B cell (primary cell): Measurements from ENCODE around the gene POLR3G. TPM values are rescaled to one million over a fixed set of nuclear protein-coding genes. Genes with fewer than 3 reads are reported as not detected.

Experiments used
- ATAC-seq: fragments of 200-7000 bp; cut with Tn5 transposase; one replicate; pipeline ENCODE4 v1.10.0; 2021; ENCODE audit warnings: low read depth, mild to moderate bottlenecking, moderate number of reproducible peaks, moderate library complexity
- CTCF ChIA-PET: fragments of 350-600 bp; sonication (Branson Sonifier 250); formaldehyde crosslinking; loops from one replicate; lab custom pipeline; 2021; ENCODE audit warnings: antibody characterized with exemption, inconsistent platforms; lab: Charles Lee
- POLR2A ChIA-PET: fragments of 350-600 bp; sonication (Branson Sonifier 250); formaldehyde crosslinking; loops from one replicate; lab custom pipeline; 2021; ENCODE audit warnings: antibody characterized with exemption; lab: Charles Lee
- DNase-seq: peaks from one replicate; pipeline ENCODE4 v3.0.0; 2013
- H2AFZ ChIP-seq: 2 replicates; pipeline ENCODE4 v1.6.1; 2012; ENCODE audit warnings: mild to moderate bottlenecking, low read depth, low read length; ENCODE audit not compliant: insufficient read depth, poor library complexity, severe bottlenecking
- H3K27ac ChIP-seq, 2 donors: 1 replicate in 1 of 2; 2 replicates in 1 of 2; pipeline ENCODE4 v1.5.1; 2012 to 2013; ENCODE audit warnings: low read length in 2 of 2, mild to moderate bottlenecking in 2 of 2, moderate library complexity in 1 of 2
- H3K27me3 ChIP-seq, 4 experiments: fragments of 200-600 bp in 1 of 4; sonication (generic) in 1 of 4; replicated peaks in 1 of 4; 1 replicate in 2 of 4; 2 replicates in 2 of 4; pipeline versions ENCODE4 v1.6.1 to v1.7.0; 2013 to 2016; ENCODE audit warnings: low read length in 3 of 4, mild to moderate bottlenecking in 2 of 4, mixed read lengths in 1 of 4, moderate library complexity in 1 of 4; ENCODE audit not compliant: insufficient read depth in 4 of 4, control insufficient read depth in 3 of 4; ENCODE audit errors: control extremely low read depth in 1 of 4
- H3K36me3 ChIP-seq, 2 experiments: replicated peaks in 1 of 2; 1 replicate in 1 of 2; 2 replicates in 1 of 2; pipeline versions ENCODE4 v1.6.1 to v1.7.1; 2013; ENCODE audit warnings: low read length in 1 of 2; ENCODE audit not compliant: insufficient read depth in 2 of 2, control insufficient read depth in 1 of 2; ENCODE audit errors: control extremely low read depth in 1 of 2, extremely low read depth in 1 of 2
- H3K4me1 ChIP-seq, 2 donors: fragments of 200-600 bp in 1 of 2; sonication (generic) in 1 of 2; 1 replicate in 1 of 2; 2 replicates in 1 of 2; pipeline versions ENCODE4 v1.5.1 to v1.6.1; 2013 to 2017; ENCODE audit warnings: low read length in 2 of 2; ENCODE audit not compliant: control insufficient read depth in 2 of 2, insufficient read depth in 2 of 2
- H3K4me2 ChIP-seq: replicated peaks from 2 replicates; pipeline ENCODE3; 2012; ENCODE audit warnings: mild to moderate bottlenecking, low read depth, low read length; ENCODE audit not compliant: poor library complexity, severe bottlenecking
- H3K4me3 ChIP-seq, 5 experiments: fragments of 200-600 bp in 1 of 5; sonication (generic) in 1 of 5; 1 replicate in 3 of 5; 2 replicates in 2 of 5; pipeline versions ENCODE4 v1.5.1 to v1.7.0; 2011 to 2016; ENCODE audit warnings: low read length in 4 of 5, mild to moderate bottlenecking in 4 of 5, low read depth in 2 of 5, control low read depth in 1 of 5, moderate library complexity in 1 of 5; ENCODE audit not compliant: insufficient read depth in 1 of 5; ENCODE audit errors: control extremely low read depth in 1 of 5, extremely low read depth in 1 of 5
- H3K79me2 ChIP-seq: fragments of 200-600 bp; sonication (generic); one replicate; pipeline ENCODE4 v1.6.0; 2016; ENCODE audit warnings: low read length; ENCODE audit not compliant: control insufficient read depth, insufficient read depth
- H3K9ac ChIP-seq: fragments of 200-600 bp; sonication (generic); 2 replicates; pipeline ENCODE4 v1.6.1; 2017; ENCODE audit warnings: mild to moderate bottlenecking, low read length, moderate library complexity
- H3K9me3 ChIP-seq, 3 donors: one replicate each; pipeline versions ENCODE4 v1.6.1 to v1.7.1; 2013; ENCODE audit warnings: low read length in 2 of 3; ENCODE audit not compliant: control insufficient read depth in 2 of 3, insufficient read depth in 1 of 3; ENCODE audit errors: control extremely low read depth in 1 of 3
- H4K20me1 ChIP-seq: 2 replicates; pipeline ENCODE4 v1.6.0; 2012; ENCODE audit warnings: mild to moderate bottlenecking, low read length; ENCODE audit not compliant: insufficient read depth, control insufficient read depth, poor library complexity, severe bottlenecking
- H3K27ac Mint-ChIP-seq: one replicate; pipeline ENCODE4 v1.8.0; 2021; ENCODE audit warnings: mixed read lengths
- H3K27me3 Mint-ChIP-seq: one replicate; pipeline ENCODE4 v1.8.0; 2021; ENCODE audit warnings: mixed read lengths
- H3K4me1 Mint-ChIP-seq: one replicate; pipeline ENCODE4 v1.8.0; 2021; ENCODE audit warnings: mixed read lengths
- H3K4me3 Mint-ChIP-seq: one replicate; pipeline ENCODE4 v1.8.0; 2021; ENCODE audit warnings: mixed read lengths
- H3K9me3 Mint-ChIP-seq: one replicate; pipeline ENCODE4 v1.8.0; 2022; ENCODE audit warnings: mixed read lengths; ENCODE audit not compliant: insufficient read depth
- CTCF ChIP-seq: fragments of 200-600 bp; IDR thresholded peaks from one replicate; pipeline ENCODE4 v1.8.0; 2022; ENCODE audit warnings: antibody characterized with exemption, mild to moderate bottlenecking
- EZH2 ChIP-seq: IDR thresholded peaks from 2 replicates; pipeline ENCODE4 v1.6.1; 2012; ENCODE audit warnings: borderline replicate concordance, low read depth, mild to moderate bottlenecking, moderate library complexity, low read length; ENCODE audit not compliant: insufficient read depth, poor library complexity, severe bottlenecking
- WGBS: methylation state at CpG from one replicate; pipeline ENCODE4 v1.1.5; 2013; ENCODE audit warnings: missing lambda C conversion rate; ENCODE audit not compliant: insufficient coverage; 5-methylcytosine and 5-hydroxymethylcytosine counted together
- intact Hi-C: fragments of 100-400 bp; cut with micrococcal nuclease; formaldehyde crosslinking; loops from one replicate; pipeline ENCODE4 v1.10.0; 2022
- polyA plus RNA-seq: library from polyadenylated mRNA; depleted of rRNA; stranded (reverse); fragments of >200 nt; gene quantifications from 2 replicates; pipeline ENCODE4 v1.2.3, GENCODE V29; 2012
- total RNA-seq, 2 donors: library from RNA; stranded (reverse); fragments of 120-200 nt in 1 of 2; gene quantifications; 1 replicate in 1 of 2; 2 replicates in 1 of 2; pipeline versions ENCODE4 v1.2.3 to v1.2.4, GENCODE V29; 2013 to 2022

POLR3G gene
- total and polyA plus RNA-seq, 2 donors (not counting 1 experiment from before 2014, with no cell fraction given), result 0.52 to 2.3 TPM

GRCh38 chr5:90434116-90434714 lies 40.4 kb upstream of the POLR3G start:
- H3K4me2 ChIP-seq, result no peak overlapping the region
- Mint-ChIP-seq H3K27me3 (peaks cover 4% of the 10 kb centered on the region), H3K4me3 (no peak overlapping the region), H3K4me1 (no peaks in the 10 kb centered on the region), H3K27ac (no peak overlapping the region), H3K9me3 (no peaks in the 10 kb centered on the region)
- H3K27me3 ChIP-seq, result no peaks in the 10 kb centered on the region
- H3K4me3 ChIP-seq, result no peak overlapping the region
- H3K9ac ChIP-seq, result no peak overlapping the region
- ATAC-seq, result peak; percentile 36
- no peak overlapping the region for H3K27ac ChIP-seq
- no peaks in the 10 kb centered on the region for H4K20me1 ChIP-seq
- intact Hi-C loops, result no loop called here
- H3K9me3 ChIP-seq, result no peaks in the 10 kb centered on the region
- H2AFZ ChIP-seq, result no peak overlapping the region
- peak; percentile 34 for DNase-seq
- POLR2A ChIA-PET, result no interaction called here
- no peaks in the 10 kb centered on the region for H3K79me2 ChIP-seq
- no peaks in the 10 kb centered on the region for H3K4me1 ChIP-seq
- H3K36me3 ChIP-seq, result no peaks in the 10 kb centered on the region
- CTCF ChIA-PET, result interaction anchor here (0.7 to 1.0 kb wide), 2 partner anchors 10 to 1707 kb away, joined by 3 read pairs; no protein-coding TSS in a partner anchor
- no CpG with 5 or more reads among the region's 5 CpGs for WGBS
- TF ChIP-seq CTCF, result peak; percentile 56
- TF ChIP-seq EZH2, result no peak

GRCh38 chr5:90437663-90438062 lies 37.0 kb upstream of the POLR3G start:
- Mint-ChIP-seq H3K4me3 (no peak overlapping the region), H3K27ac (no peak overlapping the region), H3K9me3 (no peaks in the 10 kb centered on the region), H3K4me1 (peaks cover 7% of the 10 kb centered on the region), H3K27me3 (peaks cover 4% of the 10 kb centered on the region)
- ChIA-PET CTCF (interaction anchor here (0.9 to 8.3 kb wide), 8 partner anchors 8 to 345 kb away, joined by 3 to 77 read pairs (median 7); partner anchors contain the start of genes CETN3 and LYSMD3), POLR2A (no interaction called here)
- no peak overlapping the region for H3K9ac ChIP-seq
- H3K4me2 ChIP-seq, result no peak overlapping the region
- ATAC-seq, result no peak
- no peaks in the 10 kb centered on the region for H3K9me3 ChIP-seq
- H3K27me3 ChIP-seq, result no peaks in the 10 kb centered on the region
- no peaks in the 10 kb centered on the region for H4K20me1 ChIP-seq
- H3K4me3 ChIP-seq, result no peak overlapping the region
- intact Hi-C loops, result no loop called here
- no peak for DNase-seq
- H3K27ac ChIP-seq, result no peak overlapping the region
- H3K4me1 ChIP-seq, result peaks cover 4% of the 10 kb centered on the region in 2 donors
- H2AFZ ChIP-seq, result no peak overlapping the region
- H3K36me3 ChIP-seq, result no peaks in the 10 kb centered on the region
- no peaks in the 10 kb centered on the region for H3K79me2 ChIP-seq
- TF ChIP-seq EZH2 (no peak), CTCF (no peak)
